Measurements from ENCODE around the gene CACNG8. TPM values are rescaled to one million over a fixed set of nuclear protein-coding genes. Genes with fewer than 3 reads are reported as not detected.

CACNG8 gene
- total RNA-seq, 4 donors from 2014 or later = 0.04 to 0.16 TPM; not detected in 2

- WGBS, 2 donors (ENCODE audit: low coverage in 1 of 2) = 21 to 41% methylated on average over 3 of the region's 3 CpGs
- ATAC-seq = no peak
- Histone ChIP-seq H3K4me3 (no peak overlapping the region), H3K36me3 (no peaks in the 10 kb centered on the region), H3K27ac (no peak overlapping the region), H3K4me1 (peaks cover 0 to 9% (median 0%) of the 10 kb centered on the region in 3 donors), H3K27me3 (peaks cover 75% of the 10 kb centered on the region), H3K9me3 (no peaks in the 10 kb centered on the region)
- no peak for TF ChIP-seq POLR2AphosphoS5 (IDR thresholded peaks at IDR 0.05)
- TF ChIP-seq EP300 (IDR thresholded peaks at IDR 0.05) = no peak
- TF ChIP-seq POLR2A (IDR thresholded peaks at IDR 0.05) = no peak
- TF ChIP-seq, protein P1, sequence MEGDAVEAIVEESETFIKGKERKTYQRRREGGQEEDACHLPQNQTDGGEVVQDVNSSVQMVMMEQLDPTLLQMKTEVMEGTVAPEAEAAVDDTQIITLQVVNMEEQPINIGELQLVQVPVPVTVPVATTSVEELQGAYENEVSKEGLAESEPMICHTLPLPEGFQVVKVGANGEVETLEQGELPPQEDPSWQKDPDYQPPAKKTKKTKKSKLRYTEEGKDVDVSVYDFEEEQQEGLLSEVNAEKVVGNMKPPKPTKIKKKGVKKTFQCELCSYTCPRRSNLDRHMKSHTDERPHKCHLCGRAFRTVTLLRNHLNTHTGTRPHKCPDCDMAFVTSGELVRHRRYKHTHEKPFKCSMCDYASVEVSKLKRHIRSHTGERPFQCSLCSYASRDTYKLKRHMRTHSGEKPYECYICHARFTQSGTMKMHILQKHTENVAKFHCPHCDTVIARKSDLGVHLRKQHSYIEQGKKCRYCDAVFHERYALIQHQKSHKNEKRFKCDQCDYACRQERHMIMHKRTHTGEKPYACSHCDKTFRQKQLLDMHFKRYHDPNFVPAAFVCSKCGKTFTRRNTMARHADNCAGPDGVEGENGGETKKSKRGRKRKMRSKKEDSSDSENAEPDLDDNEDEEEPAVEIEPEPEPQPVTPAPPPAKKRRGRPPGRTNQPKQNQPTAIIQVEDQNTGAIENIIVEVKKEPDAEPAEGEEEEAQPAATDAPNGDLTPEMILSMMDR (IDR thresholded peaks at IDR 0.05) = no peak
These were observed 60.5 kb downstream of the CACNG8 start for GRCh38 chr19:54023191-54023590.

- Histone ChIP-seq H3K4me3 (no peak overlapping the region), H3K27ac (no peak overlapping the region), H3K9me3 (no peaks in the 10 kb centered on the region), H3K36me3 (no peaks in the 10 kb centered on the region), H3K4me1 (peaks cover 0 to 9% (median 0%) of the 10 kb centered on the region in 3 donors), H3K27me3 (peaks cover 82% of the 10 kb centered on the region)
- ATAC-seq = no peak
- WGBS, 2 donors (ENCODE audit: low coverage in 1 of 2) = 80% methylated on average over 1 of the region's 9 CpGs; no CpG with 5 or more reads in 1 of the 2 donors
- TF ChIP-seq POLR2A (IDR thresholded peaks at IDR 0.05) = no peak
- TF ChIP-seq, protein P1 (IDR thresholded peaks at IDR 0.05) = no peak
- TF ChIP-seq EP300 (IDR thresholded peaks at IDR 0.05) = no peak
- TF ChIP-seq POLR2AphosphoS5 (IDR thresholded peaks at IDR 0.05) = no peak
These were observed 61.9 kb downstream of the CACNG8 start for GRCh38 chr19:54024660-54025059.

DNA sequence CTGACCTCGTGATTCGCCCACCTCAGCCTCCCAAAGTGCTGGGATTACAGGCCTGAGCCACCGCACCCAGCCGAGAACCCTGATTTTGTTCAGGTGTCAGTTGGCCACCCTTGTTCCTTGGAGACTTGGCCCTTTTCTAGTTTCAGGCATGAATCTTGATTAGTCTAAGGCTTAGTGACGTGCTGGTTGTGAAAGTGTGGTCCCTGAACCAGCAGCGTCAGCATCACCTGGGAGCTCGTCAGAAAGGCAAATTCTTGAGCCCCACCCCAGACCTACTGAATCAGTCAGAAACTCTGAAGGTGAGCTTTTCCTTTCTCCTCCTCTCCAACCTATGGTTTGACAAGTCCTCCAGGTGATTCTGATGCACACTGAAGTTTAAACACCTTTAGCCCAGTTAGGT lies 63.9 kb downstream of the CACNG8 start:
- no peaks in the 10 kb centered on the region for H3K36me3 ChIP-seq
- TF ChIP-seq, protein P1 (IDR thresholded peaks at IDR 0.05) = no peak
- TF ChIP-seq EP300 (IDR thresholded peaks at IDR 0.05) = no peak
- TF ChIP-seq POLR2A (IDR thresholded peaks at IDR 0.05) = no peak
- no peak for TF ChIP-seq POLR2AphosphoS5 (IDR thresholded peaks at IDR 0.05)
- H3K27me3 ChIP-seq = peaks cover 97% of the 10 kb centered on the region
- no peaks in the 10 kb centered on the region for H3K9me3 ChIP-seq
- ATAC-seq = no peak
- H3K27ac ChIP-seq = no peak overlapping the region
- 61 to 79% methylated on average over 2 to 3 of the region's 7 CpGs for WGBS, 2 donors (ENCODE audit: low coverage in 1 of 2)
- no peak overlapping the region for H3K4me3 ChIP-seq
- H3K4me1 ChIP-seq = peaks cover 0 to 9% (median 0%) of the 10 kb centered on the region in 3 donors

DNA sequence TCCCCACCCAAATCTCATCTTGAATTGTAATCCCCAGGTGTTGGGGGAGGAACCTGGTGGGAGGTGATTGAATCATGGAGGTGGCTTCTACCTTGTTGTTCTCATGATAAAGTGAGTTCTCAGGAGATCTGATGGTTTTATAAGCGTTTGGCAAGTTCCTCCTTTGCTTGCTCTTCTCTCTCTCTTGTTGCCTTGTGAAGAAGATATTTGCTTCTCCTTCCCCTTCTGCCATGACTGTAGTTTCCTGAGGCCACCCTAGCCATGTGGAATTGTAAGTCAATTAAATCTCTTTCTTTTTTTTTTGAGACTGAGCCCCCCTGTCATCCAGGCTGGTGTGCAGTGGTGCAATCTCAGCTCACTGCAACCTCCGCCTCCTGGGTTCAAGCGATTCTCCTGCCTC lies 66.6 kb downstream of the CACNG8 start:
- Histone ChIP-seq H3K27ac (no peak overlapping the region), H3K27me3 (peaks cover 97% of the 10 kb centered on the region), H3K9me3 (no peaks in the 10 kb centered on the region), H3K4me1 (no peaks in the 10 kb centered on the region), H3K4me3 (no peak overlapping the region), H3K36me3 (no peaks in the 10 kb centered on the region)
- no peak for TF ChIP-seq POLR2A (IDR thresholded peaks at IDR 0.05)
- no peak for ATAC-seq
- 82 to 84% methylated on average over 3 of the region's 3 CpGs for WGBS, 2 donors (ENCODE audit: low coverage in 1 of 2)

DNA sequence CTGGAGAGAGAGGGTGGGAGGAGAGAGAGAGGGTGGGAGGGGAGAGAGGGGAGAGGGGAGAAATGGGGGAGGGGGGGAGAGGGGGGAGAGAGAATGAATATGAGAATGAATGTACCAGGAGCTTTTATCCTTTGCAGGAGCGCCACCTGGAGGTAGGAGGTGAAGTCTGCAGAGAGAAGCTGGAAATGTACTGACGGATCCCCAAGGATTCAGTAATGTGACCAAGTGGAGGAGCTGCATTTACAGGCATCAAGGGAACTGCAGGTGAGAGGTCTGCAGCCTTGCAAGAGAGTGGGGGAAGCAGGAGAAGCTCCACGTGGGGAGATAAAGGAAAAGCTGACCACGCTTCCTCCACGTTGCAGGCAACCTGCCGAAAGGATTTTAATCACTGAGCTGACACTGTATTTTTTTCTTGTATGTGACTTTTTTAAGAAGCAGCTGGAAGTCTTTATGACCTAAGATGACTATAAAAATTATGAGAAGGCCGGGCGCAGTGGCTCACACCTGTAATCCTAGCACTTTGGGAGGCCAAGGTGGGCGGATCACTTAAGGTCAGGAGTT lies 67.3 kb downstream of the CACNG8 start:
- no peaks in the 10 kb centered on the region for H3K36me3 ChIP-seq
- ATAC-seq = no peak
- 0 to 38% methylated on average over 3 to 9 of the region's 9 CpGs for WGBS, 2 donors (ENCODE audit: low coverage in 1 of 2)
- H3K4me3 ChIP-seq = no peak overlapping the region
- no peak for TF ChIP-seq EP300 (IDR thresholded peaks at IDR 0.05)
- TF ChIP-seq, protein P1 (IDR thresholded peaks at IDR 0.05) = peak; percentile 21 to 60 (median 26)
- H3K27ac ChIP-seq = no peak overlapping the region
- no peaks in the 10 kb centered on the region for H3K9me3 ChIP-seq
- no peaks in the 10 kb centered on the region for H3K4me1 ChIP-seq
- peaks cover 97% of the 10 kb centered on the region for H3K27me3 ChIP-seq

Data from gastroesophageal sphincter (tissue), 4 donors.